ENCODE measurements around the gene CYP4A11.
"Not testable (repeated sequence)": the region's sequence is repeated elsewhere in the genome, so short reads cannot be mapped to it uniquely, and the experiment has no call there.

Gene CYP4A11

GRCh38 chr1:46949417-46949666, 8.1 kb upstream of the CYP4A11 start:
- H3K9ac ChIP-seq (ENCODE audit: low read length); H3K27me3 ChIP-seq (ENCODE audit: control insufficient read depth, insufficient read depth, low read length): not testable (repeated sequence)

GRCh38 chr1:46948629-46949416, 7.5 kb upstream of the CYP4A11 start:
- Histone ChIP-seq H3K27ac (ENCODE audit: low read depth, low read length) (no peak overlapping the region), H3K9me3 (ENCODE audit: control insufficient read depth, insufficient read depth, low read depth, low read length) (no peaks in the 10 kb centered on the region), H3K27me3 (ENCODE audit: control insufficient read depth, insufficient read depth, low read length) (no peaks in the 10 kb centered on the region; the same call in 1 of the 2 replicates), H3K4me1 (ENCODE audit: control insufficient read depth, insufficient read depth, low read length) (no peaks in the 10 kb centered on the region), H3K36me3 (ENCODE audit: control insufficient read depth, insufficient read depth, low read length) (no peaks in the 10 kb centered on the region), H3K9ac (ENCODE audit: low read length) (no peak overlapping the region), H3K4me3 (ENCODE audit: low read depth, low read length) (no peak overlapping the region)

More at GRCh38 chr1:46949417-46949666, 8.1 kb upstream of the CYP4A11 start:
- H3K4me1 ChIP-seq (ENCODE audit: control insufficient read depth, insufficient read depth, low read length); H3K27ac ChIP-seq (ENCODE audit: low read depth, low read length); H3K4me3 ChIP-seq (ENCODE audit: low read depth, low read length); H3K36me3 ChIP-seq (ENCODE audit: control insufficient read depth, insufficient read depth, low read length); H3K9me3 ChIP-seq (ENCODE audit: control insufficient read depth, insufficient read depth, low read depth, low read length): not testable (repeated sequence)

GRCh38 chr1:46947706-46948105, 6.4 kb upstream of the CYP4A11 start:
- H3K4me3 ChIP-seq (ENCODE audit: low read depth, low read length); H3K27ac ChIP-seq (ENCODE audit: low read depth, low read length); H3K9ac ChIP-seq (ENCODE audit: low read length); H3K9me3 ChIP-seq (ENCODE audit: control insufficient read depth, insufficient read depth, low read depth, low read length); H3K4me1 ChIP-seq (ENCODE audit: control insufficient read depth, insufficient read depth, low read length); H3K27me3 ChIP-seq (ENCODE audit: control insufficient read depth, insufficient read depth, low read length); H3K36me3 ChIP-seq (ENCODE audit: control insufficient read depth, insufficient read depth, low read length): not testable (repeated sequence)

GRCh38 chr1:46942086-46942485, 810 bp upstream of the CYP4A11 start:
- Histone ChIP-seq H3K9ac (ENCODE audit: low read length) (no peak overlapping the region), H3K4me3 (ENCODE audit: low read depth, low read length) (no peak overlapping the region), H3K9me3 (ENCODE audit: control insufficient read depth, insufficient read depth, low read depth, low read length) (no peaks in the 10 kb centered on the region), H3K4me1 (ENCODE audit: control insufficient read depth, insufficient read depth, low read length) (no peaks in the 10 kb centered on the region; the same call in 1 of the 2 replicates), H3K36me3 (ENCODE audit: control insufficient read depth, insufficient read depth, low read length) (no peaks in the 10 kb centered on the region), H3K27me3 (ENCODE audit: control insufficient read depth, insufficient read depth, low read length) (peaks cover 3% of the 10 kb centered on the region; the same call in 1 of the 2 replicates), H3K27ac (ENCODE audit: low read depth, low read length) (no peak overlapping the region)

GRCh38 chr1:46940307-46940706, 969 bp downstream of the CYP4A11 start:
- H3K27me3 ChIP-seq (ENCODE audit: control insufficient read depth, insufficient read depth, low read length), result peaks cover 4% of the 10 kb centered on the region; the same call in 1 of the 2 replicates
- H3K9me3 ChIP-seq (ENCODE audit: control insufficient read depth, insufficient read depth, low read depth, low read length), result no peaks in the 10 kb centered on the region
- no peaks in the 10 kb centered on the region; the same call in 1 of the 2 replicates for H3K4me1 ChIP-seq (ENCODE audit: control insufficient read depth, insufficient read depth, low read length)
- no peak overlapping the region for H3K4me3 ChIP-seq (ENCODE audit: low read depth, low read length)
- H3K36me3 ChIP-seq (ENCODE audit: control insufficient read depth, insufficient read depth, low read length), result no peaks in the 10 kb centered on the region
- H3K9ac ChIP-seq (ENCODE audit: low read length), result no peak overlapping the region
- H3K27ac ChIP-seq (ENCODE audit: low read depth, low read length), result no peak overlapping the region

- Histone ChIP-seq H3K36me3 (ENCODE audit: control insufficient read depth, insufficient read depth, low read length) (no peaks in the 10 kb centered on the region), H3K27ac (ENCODE audit: low read depth, low read length) (no peak overlapping the region), H3K9me3 (ENCODE audit: control insufficient read depth, insufficient read depth, low read depth, low read length) (no peaks in the 10 kb centered on the region), H3K4me1 (ENCODE audit: control insufficient read depth, insufficient read depth, low read length) (no peaks in the 10 kb centered on the region; the same call in 1 of the 2 replicates), H3K9ac (ENCODE audit: low read length) (no peak overlapping the region), H3K4me3 (ENCODE audit: low read depth, low read length) (no peak overlapping the region), H3K27me3 (ENCODE audit: control insufficient read depth, insufficient read depth, low read length) (peaks cover 4% of the 10 kb centered on the region; the same call in 1 of the 2 replicates)
Observed at GRCh38 chr1:46937270-46937669, 4.0 kb downstream of the CYP4A11 start.

GRCh38 chr1:46936788-46937187, 4.5 kb downstream of the CYP4A11 start:
- Histone ChIP-seq H3K9ac (ENCODE audit: low read length) (no peak overlapping the region), H3K36me3 (ENCODE audit: control insufficient read depth, insufficient read depth, low read length) (no peaks in the 10 kb centered on the region), H3K4me3 (ENCODE audit: low read depth, low read length) (no peak overlapping the region), H3K4me1 (ENCODE audit: control insufficient read depth, insufficient read depth, low read length) (no peaks in the 10 kb centered on the region; the same call in 1 of the 2 replicates), H3K27me3 (ENCODE audit: control insufficient read depth, insufficient read depth, low read length) (peaks cover 4% of the 10 kb centered on the region; the same call in 1 of the 2 replicates), H3K9me3 (ENCODE audit: control insufficient read depth, insufficient read depth, low read depth, low read length) (no peaks in the 10 kb centered on the region), H3K27ac (ENCODE audit: low read depth, low read length) (no peak overlapping the region)

GRCh38 chr1:46934852-46935251, 6.4 kb downstream of the CYP4A11 start:
- not testable (repeated sequence) for H3K4me1 ChIP-seq (ENCODE audit: control insufficient read depth, insufficient read depth, low read length); H3K9me3 ChIP-seq (ENCODE audit: control insufficient read depth, insufficient read depth, low read depth, low read length); H3K27me3 ChIP-seq (ENCODE audit: control insufficient read depth, insufficient read depth, low read length); H3K9ac ChIP-seq (ENCODE audit: low read length); H3K4me3 ChIP-seq (ENCODE audit: low read depth, low read length); H3K36me3 ChIP-seq (ENCODE audit: control insufficient read depth, insufficient read depth, low read length); H3K27ac ChIP-seq (ENCODE audit: low read depth, low read length)

- H3K27me3 ChIP-seq (ENCODE audit: control insufficient read depth, insufficient read depth, low read length); H3K36me3 ChIP-seq (ENCODE audit: control insufficient read depth, insufficient read depth, low read length); H3K9me3 ChIP-seq (ENCODE audit: control insufficient read depth, insufficient read depth, low read depth, low read length); H3K4me1 ChIP-seq (ENCODE audit: control insufficient read depth, insufficient read depth, low read length); H3K4me3 ChIP-seq (ENCODE audit: low read depth, low read length); H3K9ac ChIP-seq (ENCODE audit: low read length); H3K27ac ChIP-seq (ENCODE audit: low read depth, low read length): not testable (repeated sequence)
Observed at GRCh38 chr1:46932020-46932419, 9.3 kb downstream of the CYP4A11 start.

GRCh38 chr1:46931151-46931550, 10.1 kb downstream of the CYP4A11 start:
- Histone ChIP-seq H3K27ac (ENCODE audit: low read depth, low read length) (no peak overlapping the region), H3K4me1 (ENCODE audit: control insufficient read depth, insufficient read depth, low read length) (no peaks in the 10 kb centered on the region)

GRCh38 chr1:46927249-46927835, 13.9 kb downstream of the CYP4A11 start:
- Histone ChIP-seq H3K9me3 (ENCODE audit: control insufficient read depth, insufficient read depth, low read depth, low read length) (no peaks in the 10 kb centered on the region), H3K9ac (ENCODE audit: low read length) (no peak overlapping the region), H3K36me3 (ENCODE audit: control insufficient read depth, insufficient read depth, low read length) (no peaks in the 10 kb centered on the region), H3K27ac (ENCODE audit: low read depth, low read length) (no peak overlapping the region), H3K4me3 (ENCODE audit: low read depth, low read length) (no peak overlapping the region), H3K4me1 (ENCODE audit: control insufficient read depth, insufficient read depth, low read length) (no peaks in the 10 kb centered on the region), H3K27me3 (ENCODE audit: control insufficient read depth, insufficient read depth, low read length) (no peaks in the 10 kb centered on the region)

More at GRCh38 chr1:46931151-46931550, 10.1 kb downstream of the CYP4A11 start:
- H3K36me3 ChIP-seq (ENCODE audit: control insufficient read depth, insufficient read depth, low read length), result no peaks in the 10 kb centered on the region
- H3K9ac ChIP-seq (ENCODE audit: low read length), result no peak overlapping the region
- no peak overlapping the region for H3K4me3 ChIP-seq (ENCODE audit: low read depth, low read length)
- H3K9me3 ChIP-seq (ENCODE audit: control insufficient read depth, insufficient read depth, low read depth, low read length), result no peaks in the 10 kb centered on the region
- no peaks in the 10 kb centered on the region for H3K27me3 ChIP-seq (ENCODE audit: control insufficient read depth, insufficient read depth, low read length)
